ENCODE data around the gene PRXL2A.

- no peak for TF ChIP-seq CTCF (conservative IDR thresholded peaks at IDR 0.05; ENCODE audit: low read length)
- TF ChIP-seq EZH2phosphoT487 (IDR thresholded peaks at IDR 0.05; ENCODE audit: borderline replicate concordance, low read depth, low read length) = no peak
These were observed 16.1 kb upstream of the PRXL2A start for GRCh38 chr10:80392250-80392649.
